GM21360 (cell line): Measurements from ENCODE around the gene ARHGAP4.

ENCODE experiments used
- ATAC-seq: cut with Tn5 transposase; IDR thresholded peaks from one replicate; pipeline ENCODE4 v1.9.1; 2021; ENCODE audit warnings: mild to moderate bottlenecking, moderate library complexity; ENCODE audit not compliant: unreplicated experiment

Gene ARHGAP4

DNA sequence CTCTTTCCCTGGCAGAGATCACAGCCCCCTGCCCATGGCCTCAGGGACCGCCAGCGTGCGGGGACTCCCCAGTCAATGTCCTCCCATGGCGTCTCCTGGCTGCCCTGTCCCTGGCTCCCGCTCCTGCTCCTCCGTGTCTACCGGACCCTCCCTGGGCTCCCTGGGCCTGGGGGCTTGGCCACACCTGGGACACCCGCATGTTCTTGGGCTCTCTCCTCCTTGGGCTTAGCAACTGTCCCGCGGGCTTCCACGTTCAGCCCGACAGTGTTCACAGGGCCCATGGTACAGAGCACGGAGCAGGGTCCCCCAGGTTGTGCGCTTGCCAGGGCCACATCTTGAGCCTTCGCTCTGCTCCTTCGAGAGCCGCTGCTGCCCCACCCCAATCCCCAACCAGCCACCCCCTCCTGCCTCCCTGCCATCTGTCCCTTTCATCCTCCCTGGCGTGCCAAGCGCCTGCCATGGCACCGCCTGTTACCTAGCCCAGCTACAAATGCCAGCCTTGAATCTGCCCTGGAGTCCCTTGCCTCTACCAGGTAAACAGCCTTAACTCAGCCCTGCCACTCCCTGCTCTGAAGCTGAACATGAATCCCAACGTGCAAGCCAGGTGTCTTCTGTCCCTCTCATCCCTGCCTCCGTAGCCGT, 17.7 kb downstream of the ARHGAP4 start:
- ATAC-seq = no peak

DNA sequence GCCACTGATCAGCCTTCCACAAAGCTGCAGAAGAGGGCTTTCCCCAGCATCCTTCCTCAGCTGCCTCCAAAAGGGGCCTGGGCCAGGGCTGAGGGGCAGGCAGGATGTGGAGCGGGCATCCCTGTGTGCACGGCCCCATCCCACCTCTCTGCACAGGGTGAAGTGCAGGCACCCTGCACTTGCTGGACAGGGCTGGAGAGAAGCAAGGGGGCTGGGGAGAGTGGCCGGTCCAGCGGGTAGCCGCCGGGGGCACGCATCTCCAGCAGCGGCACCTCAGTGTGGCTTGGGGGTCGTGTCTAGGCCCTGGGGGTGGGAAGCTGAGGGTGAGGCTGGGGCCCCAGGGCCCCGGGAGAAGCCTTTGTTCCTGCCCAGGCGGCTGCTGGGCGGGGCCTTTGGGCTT, 18.6 kb downstream of the ARHGAP4 start:
- no peak for ATAC-seq

DNA sequence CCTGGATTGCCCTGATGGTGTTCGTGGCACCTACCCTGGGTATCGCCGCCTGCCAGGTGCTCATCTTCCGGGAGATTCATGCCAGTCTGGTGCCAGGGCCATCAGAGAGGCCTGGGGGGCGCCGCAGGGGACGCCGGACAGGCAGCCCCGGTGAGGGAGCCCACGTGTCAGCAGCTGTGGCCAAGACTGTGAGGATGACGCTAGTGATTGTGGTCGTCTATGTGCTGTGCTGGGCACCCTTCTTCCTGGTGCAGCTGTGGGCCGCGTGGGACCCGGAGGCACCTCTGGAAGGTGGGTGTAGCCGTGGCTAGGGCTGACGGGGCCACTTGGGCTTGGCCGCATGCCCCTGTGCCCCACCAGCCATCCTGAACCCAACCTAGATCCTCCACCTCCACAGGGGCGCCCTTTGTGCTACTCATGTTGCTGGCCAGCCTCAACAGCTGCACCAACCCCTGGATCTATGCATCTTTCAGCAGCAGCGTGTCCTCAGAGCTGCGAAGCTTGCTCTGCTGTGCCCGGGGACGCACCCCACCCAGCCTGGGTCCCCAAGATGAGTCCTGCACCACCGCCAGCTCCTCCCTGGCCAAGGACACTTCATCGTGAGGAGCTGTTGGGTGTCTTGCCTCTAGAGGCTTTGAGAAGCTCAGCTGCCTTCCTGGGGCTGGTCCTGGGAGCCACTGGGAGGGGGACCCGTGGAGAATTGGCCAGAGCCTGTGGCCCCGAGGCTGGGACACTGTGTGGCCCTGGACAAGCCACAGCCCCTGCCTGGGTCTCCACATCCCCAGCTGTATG, 19.7 kb downstream of the ARHGAP4 start:
- no peak for ATAC-seq

DNA sequence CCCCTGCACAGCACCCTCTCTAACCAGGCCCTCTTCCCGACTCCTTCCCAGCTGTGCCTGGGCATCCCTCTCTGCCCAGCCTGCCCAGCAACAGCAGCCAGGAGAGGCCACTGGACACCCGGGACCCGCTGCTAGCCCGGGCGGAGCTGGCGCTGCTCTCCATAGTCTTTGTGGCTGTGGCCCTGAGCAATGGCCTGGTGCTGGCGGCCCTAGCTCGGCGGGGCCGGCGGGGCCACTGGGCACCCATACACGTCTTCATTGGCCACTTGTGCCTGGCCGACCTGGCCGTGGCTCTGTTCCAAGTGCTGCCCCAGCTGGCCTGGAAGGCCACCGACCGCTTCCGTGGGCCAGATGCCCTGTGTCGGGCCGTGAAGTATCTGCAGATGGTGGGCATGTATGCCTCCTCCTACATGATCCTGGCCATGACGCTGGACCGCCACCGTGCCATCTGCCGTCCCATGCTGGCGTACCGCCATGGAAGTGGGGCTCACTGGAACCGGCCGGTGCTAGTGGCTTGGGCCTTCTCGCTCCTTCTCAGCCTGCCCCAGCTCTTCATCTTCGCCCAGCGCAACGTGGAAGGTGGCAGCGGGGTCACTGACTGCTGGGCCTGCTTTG, 20.5 kb downstream of the ARHGAP4 start:
- ATAC-seq = no peak

DNA sequence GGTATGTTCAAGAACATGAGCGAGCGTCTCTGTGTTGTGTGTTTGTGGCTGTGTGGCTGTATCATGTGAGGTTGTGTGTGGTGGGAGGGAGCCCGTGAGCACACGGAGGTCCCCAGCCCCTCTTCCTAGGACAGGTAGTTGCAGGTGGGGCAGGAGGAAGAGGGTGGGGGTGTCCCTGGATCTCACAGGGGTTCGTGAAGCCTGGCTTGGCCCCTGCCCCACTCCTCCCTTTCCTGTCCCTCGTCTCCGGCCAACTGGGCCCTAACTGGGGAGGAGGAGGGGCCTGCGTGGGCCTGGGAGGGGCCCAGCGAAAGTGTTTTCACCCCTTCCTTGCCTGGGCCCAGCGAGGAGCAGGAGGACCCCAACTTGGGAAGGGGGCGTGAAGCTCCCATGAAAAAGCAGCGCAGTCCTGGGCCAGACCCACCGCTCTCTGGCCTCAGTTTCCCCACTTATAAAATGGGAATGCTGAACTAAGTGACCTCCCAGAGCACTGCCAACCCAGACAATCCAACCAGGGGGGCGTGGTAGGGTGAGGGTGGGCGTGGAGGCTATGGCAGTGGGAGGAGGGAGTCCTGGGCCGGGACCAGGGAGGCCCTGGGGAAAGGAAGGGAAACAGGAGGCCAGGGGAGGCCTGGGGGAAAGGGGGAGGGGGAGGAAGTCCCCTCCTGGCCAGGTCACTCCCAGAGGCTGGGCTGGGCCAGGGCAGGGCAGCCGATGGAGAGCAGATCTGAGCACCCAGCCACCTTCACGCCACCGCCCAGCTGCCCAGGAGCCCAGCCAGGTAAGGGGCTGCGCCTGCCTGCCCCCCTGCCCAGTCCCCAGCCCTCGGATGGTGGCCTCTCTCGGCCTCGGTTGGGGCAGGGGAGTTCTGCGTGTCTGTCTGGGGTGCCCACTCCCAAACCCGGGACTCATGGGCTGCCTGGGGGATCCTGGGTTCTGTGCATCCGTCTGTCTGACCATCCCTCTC, 21.8 kb downstream of the ARHGAP4 start, which contains the start of gene AVPR2:
Gene AVPR2 (plus strand): TSS at position 683 of the 967 bp plus-strand sequence. CDS start 473 bp downstream, outside the sequence.
- ATAC-seq = no peak

DNA sequence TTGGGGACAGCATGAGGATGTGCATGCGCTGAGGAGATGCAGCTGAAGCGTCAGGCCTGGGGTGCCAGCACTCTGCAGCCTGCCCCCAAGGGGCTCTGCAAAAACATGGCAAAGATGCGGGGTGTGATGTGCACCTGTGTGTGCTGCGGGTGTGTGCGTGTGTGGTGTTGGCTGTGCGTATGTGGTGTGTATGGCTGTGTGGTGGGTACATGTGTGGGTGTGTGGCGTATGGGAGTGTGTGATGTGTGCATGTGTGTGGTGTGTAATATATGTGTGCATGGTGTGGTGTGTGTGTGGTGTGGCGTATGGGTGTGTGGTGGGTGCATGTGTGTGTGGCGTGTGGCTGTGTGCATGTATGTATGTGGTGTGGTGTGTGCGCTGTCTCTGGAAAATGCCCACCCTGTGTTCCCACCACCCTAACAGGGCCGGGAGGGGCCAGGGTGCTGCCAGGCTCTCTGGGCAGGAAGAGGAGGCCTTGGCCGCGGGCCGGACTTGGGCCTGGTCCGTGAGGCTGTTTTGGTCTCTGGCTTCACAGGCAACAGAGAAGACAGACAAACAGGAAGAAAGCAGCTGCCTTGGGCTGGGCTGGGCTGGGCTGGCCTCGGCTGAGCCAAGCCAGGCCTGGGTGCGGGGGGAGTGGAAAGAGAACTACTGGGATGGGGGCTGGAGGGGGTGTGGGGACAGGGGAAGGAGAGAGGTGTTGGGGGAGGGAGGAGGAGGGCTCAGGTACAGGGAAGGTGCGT, 22.7 kb downstream of the ARHGAP4 start:
- ATAC-seq = no peak

DNA sequence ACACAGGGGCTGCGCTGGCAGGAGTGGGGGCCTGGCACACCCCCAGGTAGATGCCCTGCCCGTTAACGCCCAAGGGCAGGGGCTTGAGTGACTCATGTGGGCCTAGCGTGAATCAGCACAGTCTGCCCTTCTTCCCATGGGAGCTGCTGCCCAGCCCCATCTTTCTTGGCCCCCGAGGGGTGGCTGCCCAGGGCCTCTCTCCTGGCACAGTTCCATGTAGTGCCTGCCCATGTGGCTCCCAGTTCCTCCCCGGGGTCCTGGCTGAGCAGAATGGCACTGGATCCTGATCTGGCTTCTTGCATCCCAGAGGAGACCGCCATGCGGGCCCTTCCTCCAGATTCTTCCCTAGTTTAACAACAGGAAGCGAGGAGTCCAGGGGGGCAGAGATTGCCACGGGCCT, 23.7 kb downstream of the ARHGAP4 start:
- ATAC-seq = no peak

DNA sequence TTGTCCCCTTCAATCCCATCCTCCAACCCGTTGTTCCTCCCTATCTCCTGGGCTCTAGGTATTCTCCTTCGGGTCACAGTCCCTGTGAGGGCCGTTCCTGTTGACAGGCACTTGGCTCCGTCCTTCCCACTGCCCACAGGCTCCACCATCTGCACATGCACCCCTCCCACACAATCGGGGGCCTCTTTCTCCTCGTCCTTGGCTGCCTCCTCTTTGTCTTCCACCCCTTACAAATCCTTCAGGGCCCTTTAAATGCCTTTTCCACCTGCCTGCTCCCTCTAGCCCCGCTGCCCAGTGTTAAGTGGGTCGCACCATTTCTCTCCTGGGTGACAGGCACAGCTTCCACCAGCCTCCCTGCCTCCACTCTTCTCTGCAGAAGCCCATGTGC, 24.3 kb downstream of the ARHGAP4 start:
- no peak for ATAC-seq

DNA sequence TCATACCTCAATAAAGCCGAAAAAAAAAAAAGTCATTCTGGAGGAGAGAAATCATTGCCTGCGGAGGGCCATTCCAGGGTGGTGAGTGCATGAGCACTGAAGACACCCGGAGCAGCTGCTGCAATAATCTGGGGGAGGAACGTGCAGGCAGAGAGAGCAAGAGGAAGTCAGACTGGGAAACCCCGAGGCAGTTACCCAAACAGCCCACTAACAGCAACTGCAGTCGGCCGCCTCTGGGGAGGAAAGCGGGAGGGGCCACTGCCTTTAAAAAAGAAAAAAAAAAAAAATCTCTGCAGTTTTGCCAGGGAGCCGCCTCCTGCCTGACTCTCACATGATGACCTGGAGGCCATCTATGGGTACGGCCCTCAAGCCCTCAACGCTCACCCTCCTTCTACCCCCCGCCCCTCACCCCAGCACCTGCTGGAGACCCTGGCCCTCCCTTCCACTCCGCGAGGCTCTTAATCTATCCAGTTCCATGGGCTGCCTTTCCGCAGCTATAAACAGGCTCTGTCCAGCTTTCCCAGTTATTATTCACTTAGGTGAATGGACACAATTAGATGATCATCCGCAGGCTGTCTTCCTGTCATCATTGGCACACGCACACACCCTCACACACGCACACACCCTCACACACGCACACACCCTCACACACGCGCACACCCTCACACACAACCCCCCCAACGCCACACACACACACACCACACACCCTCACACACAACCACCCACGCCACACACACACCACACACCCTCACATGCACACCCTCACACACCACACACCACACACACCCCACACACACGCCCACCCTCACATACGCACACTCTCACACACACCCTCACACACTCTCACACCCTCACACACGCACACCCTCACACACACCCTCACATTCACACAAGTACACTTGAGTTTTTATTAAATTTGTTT, 25.0 kb downstream of the ARHGAP4 start:
- ATAC-seq = peak; percentile 73

DNA sequence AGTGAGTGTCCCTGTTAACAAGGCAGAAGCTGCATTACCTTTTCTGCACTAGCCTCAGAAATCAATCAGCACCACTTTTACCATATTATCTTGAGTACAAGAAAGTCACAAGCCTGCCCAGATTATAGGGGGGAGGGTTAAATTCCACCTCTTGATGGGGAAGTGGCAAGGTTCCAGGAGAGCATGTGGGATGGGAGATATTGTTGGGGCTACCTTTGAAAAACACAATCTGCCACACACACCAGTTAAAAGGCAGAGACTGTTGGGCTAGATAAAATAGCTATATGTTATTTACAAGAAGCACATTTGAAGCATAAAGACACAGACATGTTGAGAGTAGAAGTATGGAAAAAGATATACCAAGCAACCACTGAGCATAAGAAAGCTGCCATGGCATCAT, 28.2 kb downstream of the ARHGAP4 start:
- no peak for ATAC-seq

DNA sequence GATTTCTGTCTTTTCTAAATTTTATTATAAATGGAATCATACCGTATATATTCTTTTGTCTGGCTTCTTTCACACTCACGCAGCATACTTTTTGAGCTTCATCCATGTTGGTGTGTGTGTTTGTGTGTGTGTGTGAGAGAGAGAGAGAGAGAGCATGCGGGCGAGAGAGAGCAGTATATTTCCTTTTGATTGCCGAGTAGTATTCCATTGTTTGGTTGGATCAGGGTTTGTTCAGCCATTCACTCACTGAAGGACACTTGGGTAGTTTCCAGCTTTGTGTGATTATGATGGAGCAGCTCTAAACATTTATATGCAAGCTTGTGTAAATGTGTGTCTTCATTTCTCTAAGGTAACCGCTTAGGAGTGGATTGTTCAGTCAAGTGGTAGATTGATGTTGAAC, 36.9 kb downstream of the ARHGAP4 start:
- ATAC-seq = no peak

DNA sequence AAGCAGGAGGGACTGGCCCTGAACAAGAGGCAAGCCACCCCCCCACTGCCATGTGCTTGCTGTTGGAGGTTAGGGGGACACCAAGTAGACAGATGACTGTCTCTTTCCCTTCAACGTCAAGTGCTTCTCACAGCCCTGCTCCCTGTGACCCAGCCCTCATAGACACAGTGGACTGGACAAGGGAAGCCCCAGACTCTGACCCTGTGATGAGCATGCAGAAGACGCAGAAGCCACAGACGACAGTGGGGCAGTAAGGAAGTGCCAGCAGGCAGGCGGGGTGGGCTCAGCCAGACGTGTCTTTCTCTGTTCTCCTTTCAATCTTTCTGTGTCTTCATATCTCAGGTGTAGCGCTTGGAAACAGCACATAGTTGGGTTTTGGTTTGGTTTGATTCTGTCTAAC, 37.7 kb downstream of the ARHGAP4 start:
- ATAC-seq = no peak

DNA sequence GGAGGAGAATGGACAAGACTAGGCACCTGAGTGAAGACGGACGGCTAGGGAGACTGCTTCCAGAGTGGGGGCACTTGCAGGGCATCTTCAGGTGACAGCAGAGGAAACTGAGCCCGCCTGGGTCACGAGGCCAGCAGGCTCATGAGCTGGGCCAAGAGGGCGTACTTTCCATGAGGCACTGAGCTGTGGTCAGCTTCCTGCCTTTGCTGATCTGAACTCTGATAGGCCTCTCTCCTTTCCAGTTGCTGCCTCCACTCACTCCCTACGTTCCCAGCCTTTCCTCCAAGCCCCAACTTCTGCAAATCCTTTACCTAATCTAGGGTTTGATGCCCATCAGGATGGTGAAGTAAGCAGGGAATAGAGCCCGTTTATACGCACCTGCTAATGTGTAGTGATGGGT, 38.7 kb downstream of the ARHGAP4 start:
- ATAC-seq = no peak

DNA sequence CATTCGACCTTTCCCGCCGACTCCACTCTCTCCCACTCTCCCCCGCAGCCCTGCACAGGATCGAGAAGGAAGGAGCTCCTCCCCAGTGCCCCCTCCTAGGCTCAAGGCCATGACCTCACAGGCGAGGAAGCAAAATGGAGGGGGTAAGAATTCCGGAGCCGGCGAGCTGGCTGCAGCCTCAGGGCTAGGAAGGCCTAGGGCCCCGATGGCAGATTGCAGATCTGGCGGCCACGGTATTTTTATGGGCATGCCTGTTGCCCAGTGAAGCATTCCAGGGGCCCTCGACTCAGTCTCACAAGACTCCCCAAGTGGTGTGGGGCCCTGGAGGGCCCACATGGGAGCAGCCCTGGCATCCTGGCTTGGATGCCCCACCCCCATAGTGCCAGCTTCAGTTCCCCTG, 39.1 kb downstream of the ARHGAP4 start:
- ATAC-seq = no peak

DNA sequence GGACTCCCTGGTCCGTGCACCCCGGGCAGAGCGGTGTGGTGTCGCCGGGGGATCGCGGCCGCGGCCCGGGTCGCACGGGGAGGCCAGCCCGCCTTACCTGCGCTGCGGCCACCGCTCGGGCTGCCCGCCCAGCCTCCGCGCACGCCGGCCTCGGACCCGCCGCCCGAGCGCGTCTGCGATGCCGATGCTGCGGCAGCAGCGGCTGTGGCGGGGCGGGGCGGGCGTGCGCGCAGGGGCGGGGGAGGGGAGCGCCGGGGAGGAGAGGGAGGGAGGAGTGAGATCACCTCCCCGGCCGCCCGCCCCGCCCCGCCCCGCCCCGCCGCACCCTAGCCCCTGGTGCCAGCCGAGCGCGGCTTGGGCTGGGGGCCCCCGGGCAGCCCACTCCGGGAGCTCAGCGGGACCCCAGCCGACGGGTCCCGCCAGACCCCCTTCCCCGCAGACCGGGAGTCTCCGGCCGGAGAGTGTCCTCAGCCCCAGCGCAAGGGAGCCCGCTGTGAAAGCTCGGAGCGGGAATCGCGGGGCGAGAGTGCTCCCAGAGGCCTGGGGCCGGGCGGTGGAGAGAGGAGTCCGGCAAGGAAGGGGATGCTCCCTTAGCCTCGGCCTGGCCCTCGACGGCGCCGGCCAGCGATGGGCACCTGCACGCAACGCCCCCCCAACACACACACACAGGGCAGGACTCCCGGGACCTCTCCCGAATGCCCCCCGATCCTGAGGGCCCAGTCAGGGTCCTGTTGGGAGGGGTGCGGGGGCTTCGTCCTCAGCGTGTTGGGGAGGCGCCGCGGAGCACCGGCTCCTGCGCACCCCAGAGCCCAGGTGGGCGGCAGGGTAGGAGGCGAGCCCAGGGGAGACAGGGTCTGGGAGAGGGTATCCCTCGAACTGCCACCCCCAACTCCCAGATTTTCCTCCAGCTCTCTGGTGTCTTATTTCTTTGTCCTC, 39.8 kb downstream of the ARHGAP4 start, which contains the start of gene L1CAM:
Gene L1CAM (minus strand): TSS at position 206 of the 936 bp plus-strand sequence. CDS start 10,337 bp downstream, outside the sequence.
- ATAC-seq = no peak

DNA sequence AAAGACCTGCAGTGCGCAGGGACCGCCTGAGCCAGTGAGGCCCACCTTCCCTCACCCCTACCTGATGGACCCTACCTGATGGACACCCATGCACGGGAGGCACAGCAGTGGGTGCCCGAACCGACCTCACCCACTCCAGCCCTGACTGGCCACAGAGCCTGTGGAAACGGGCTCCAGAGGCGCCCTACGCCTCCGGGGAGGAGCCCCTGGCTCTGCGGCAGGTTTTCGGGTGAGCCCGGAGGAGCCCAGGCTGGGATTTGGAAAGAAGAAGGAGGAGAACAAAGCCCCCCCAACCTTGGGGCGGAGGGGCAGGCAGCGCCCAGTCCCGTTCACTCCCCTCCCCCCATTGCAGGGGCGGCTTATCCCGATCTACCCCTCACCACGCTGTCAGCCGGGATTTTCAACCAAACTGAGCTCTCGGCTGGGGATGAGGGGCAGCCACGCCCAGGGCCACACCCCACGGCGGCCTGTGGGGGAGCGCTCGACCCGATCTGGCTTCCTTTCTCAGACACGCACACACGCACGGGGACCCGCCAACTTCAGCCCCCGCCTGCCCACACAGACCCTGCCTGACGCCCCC, 40.8 kb downstream of the ARHGAP4 start:
- no peak for ATAC-seq

DNA sequence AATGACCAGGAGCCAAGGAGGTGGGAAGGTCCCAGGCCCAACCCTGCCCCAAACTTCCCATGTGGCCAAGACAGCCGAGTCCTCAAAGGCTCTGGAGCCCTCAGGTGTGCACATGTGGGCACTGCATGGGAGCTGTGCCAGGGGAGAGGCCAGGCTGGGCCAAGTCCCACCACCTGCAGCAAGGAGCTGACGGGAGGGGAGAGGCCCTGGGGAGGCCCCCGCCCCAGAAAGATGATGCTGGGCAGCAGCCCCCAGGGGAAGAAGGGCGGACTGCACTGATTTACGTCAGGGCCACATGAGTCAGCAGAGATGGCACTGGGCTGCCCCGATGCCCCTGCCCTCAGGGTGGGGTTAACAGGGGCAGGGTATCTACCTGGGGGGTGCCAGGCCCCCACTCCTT, 41.5 kb downstream of the ARHGAP4 start:
- no peak for ATAC-seq

DNA sequence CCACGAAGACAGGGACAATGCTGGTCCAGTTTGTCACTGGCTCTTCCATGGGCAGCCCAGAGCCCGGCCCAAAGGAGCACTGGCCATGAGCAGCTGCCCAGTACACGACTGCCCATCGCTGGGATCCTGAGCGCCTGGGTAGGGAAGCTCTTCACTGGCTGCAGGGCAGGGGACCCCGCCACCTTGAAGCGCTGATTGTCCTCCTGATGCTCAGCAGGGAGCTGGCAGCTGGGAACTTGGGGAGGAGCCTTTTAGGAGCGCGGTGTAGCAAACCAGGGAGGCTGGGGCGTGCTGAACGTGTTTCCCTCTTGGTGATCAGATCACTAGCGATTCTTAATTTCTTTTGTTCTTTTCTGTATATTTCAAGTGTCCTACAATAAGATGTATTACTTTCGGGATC, 41.9 kb downstream of the ARHGAP4 start:
- ATAC-seq = no peak
